SW480 (cell line): ENCODE data around the gene RHOF.
"Not testable (repeated sequence)": the region's sequence is repeated elsewhere in the genome, so short reads cannot be mapped to it uniquely, and the experiment has no call there.

Source experiments
- DNase-seq: peaks from one replicate; pipeline ENCODE4 v3.0.0-alpha.2; 2016; ENCODE audit warnings: low spot score

RHOF gene

GRCh38 chr12:121792607-121793439 is 665 bp downstream of the RHOF start:
- DNase-seq, result peak; percentile 42

- DNase-seq, result peak; percentile 89
Observed at GRCh38 chr12:121791671-121792551, 1.6 kb downstream of the RHOF start.

GRCh38 chr12:121790785-121791184 is 2.7 kb downstream of the RHOF start:
- DNase-seq, result not testable (repeated sequence)

GRCh38 chr12:121789800-121790728 is 3.4 kb downstream of the RHOF start:
- no peak for DNase-seq

- DNase-seq, result no peak
Observed at GRCh38 chr12:121789233-121789781, 4.2 kb downstream of the RHOF start.

GRCh38 chr12:121788176-121788818 is 5.2 kb downstream of the RHOF start:
- no peak for DNase-seq

GRCh38 chr12:121787063-121788025 is 6.1 kb downstream of the RHOF start:
- DNase-seq, result no peak

- DNase-seq, result peak; percentile 79
Observed at GRCh38 chr12:121786440-121786825, 7.1 kb downstream of the RHOF start.

GRCh38 chr12:121784460-121784859 is 9.0 kb downstream of the RHOF start:
- DNase-seq, result no peak

- no peak for DNase-seq
Observed at GRCh38 chr12:121783766-121784165, 9.7 kb downstream of the RHOF start.

GRCh38 chr12:121781998-121782979 is 11.2 kb downstream of the RHOF start:
- DNase-seq, result no peak

- no peak for DNase-seq
Observed at GRCh38 chr12:121781484-121781997, 11.9 kb downstream of the RHOF start.

- no peak for DNase-seq
Observed at GRCh38 chr12:121780429-121780828, 13.1 kb downstream of the RHOF start.

GRCh38 chr12:121779422-121779895 is 14.0 kb downstream of the RHOF start:
- DNase-seq, result no peak

GRCh38 chr12:121778567-121779421 is 14.7 kb downstream of the RHOF start:
- DNase-seq, result no peak

- DNase-seq, result peak; percentile 53
Observed at GRCh38 chr12:121776190-121777098, 17.0 kb downstream of the RHOF start.
